ENCODE measurements around the gene SH3RF3.

Gene SH3RF3

DNA sequence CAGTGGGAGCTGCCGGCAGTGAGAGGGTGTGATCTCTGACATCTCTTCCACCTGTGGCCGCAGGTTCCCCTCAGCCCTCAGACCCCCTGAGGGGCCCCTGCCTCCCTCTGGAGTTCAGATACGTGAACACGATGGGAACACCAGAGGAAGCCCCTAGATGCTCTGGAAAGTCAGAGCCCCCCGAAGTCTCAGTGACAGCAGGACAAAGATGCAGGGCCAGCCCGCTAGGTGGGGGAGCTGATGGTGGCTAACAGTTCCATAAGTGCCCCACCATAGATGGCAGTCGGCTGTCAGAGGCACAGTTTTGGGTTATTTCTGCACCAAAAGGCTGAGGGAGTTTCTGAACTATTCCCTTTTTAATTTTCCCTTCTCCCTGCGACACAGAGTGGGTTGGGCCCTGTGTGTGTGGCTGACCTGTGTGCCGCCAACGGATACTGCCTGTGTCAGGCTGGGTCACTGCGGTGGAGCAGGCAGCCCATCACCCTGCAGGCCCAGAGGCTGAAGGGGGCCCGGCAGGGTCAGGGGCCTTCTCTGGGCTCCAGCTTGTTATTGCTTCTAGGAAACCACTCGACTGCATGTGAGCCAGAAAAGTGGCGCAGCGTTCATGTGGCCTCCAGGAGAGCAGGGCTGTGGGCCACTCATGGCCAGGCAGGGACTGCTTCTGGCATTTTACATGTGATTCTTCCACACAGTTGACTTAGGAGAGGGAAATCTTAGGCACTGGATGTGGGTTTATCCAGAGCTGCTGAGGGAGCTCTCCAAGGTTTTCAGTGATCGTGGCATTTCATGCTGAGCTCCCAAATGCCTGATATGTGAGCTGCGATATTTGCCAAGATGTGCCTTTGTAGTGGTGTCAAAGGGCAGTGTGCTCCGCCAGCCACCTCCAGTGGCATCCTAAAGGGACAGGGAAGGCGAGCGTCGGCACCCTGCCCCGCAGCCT is 225.1 kb downstream of the SH3RF3 start:
- TF ChIP-seq POLR2A (IDR thresholded peaks at IDR 0.05; ENCODE audit: extremely low read depth, insufficient read length), result no peak
- TF ChIP-seq MAX (IDR thresholded peaks at IDR 0.05; ENCODE audit: low read depth, low read length), result no peak
- no peak for TF ChIP-seq MYC (IDR thresholded peaks at IDR 0.05; ENCODE audit: low read depth, low read length)
- TF ChIP-seq, protein P1, sequence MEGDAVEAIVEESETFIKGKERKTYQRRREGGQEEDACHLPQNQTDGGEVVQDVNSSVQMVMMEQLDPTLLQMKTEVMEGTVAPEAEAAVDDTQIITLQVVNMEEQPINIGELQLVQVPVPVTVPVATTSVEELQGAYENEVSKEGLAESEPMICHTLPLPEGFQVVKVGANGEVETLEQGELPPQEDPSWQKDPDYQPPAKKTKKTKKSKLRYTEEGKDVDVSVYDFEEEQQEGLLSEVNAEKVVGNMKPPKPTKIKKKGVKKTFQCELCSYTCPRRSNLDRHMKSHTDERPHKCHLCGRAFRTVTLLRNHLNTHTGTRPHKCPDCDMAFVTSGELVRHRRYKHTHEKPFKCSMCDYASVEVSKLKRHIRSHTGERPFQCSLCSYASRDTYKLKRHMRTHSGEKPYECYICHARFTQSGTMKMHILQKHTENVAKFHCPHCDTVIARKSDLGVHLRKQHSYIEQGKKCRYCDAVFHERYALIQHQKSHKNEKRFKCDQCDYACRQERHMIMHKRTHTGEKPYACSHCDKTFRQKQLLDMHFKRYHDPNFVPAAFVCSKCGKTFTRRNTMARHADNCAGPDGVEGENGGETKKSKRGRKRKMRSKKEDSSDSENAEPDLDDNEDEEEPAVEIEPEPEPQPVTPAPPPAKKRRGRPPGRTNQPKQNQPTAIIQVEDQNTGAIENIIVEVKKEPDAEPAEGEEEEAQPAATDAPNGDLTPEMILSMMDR (IDR thresholded peaks at IDR 0.05; ENCODE audit: low read depth, low read length), result no peak
- DNase-seq (ENCODE audit: low read depth), result no peak
- H3K4me3 ChIP-seq (ENCODE audit: low read depth, low read length), result no peak overlapping the region

- TF ChIP-seq MAX (IDR thresholded peaks at IDR 0.05; ENCODE audit: low read depth, low read length) (no peak), POLR2A (IDR thresholded peaks at IDR 0.05; ENCODE audit: extremely low read depth, insufficient read length) (no peak), MYC (IDR thresholded peaks at IDR 0.05; ENCODE audit: low read depth, low read length) (no peak)
- TF ChIP-seq, protein P1 (IDR thresholded peaks at IDR 0.05; ENCODE audit: low read depth, low read length), result no peak
- no peak for DNase-seq (ENCODE audit: low read depth)
- H3K4me3 ChIP-seq (ENCODE audit: low read depth, low read length), result no peak overlapping the region
Measured at GRCh38 chr2:109355192-109355843, 226.3 kb downstream of the SH3RF3 start.

DNA sequence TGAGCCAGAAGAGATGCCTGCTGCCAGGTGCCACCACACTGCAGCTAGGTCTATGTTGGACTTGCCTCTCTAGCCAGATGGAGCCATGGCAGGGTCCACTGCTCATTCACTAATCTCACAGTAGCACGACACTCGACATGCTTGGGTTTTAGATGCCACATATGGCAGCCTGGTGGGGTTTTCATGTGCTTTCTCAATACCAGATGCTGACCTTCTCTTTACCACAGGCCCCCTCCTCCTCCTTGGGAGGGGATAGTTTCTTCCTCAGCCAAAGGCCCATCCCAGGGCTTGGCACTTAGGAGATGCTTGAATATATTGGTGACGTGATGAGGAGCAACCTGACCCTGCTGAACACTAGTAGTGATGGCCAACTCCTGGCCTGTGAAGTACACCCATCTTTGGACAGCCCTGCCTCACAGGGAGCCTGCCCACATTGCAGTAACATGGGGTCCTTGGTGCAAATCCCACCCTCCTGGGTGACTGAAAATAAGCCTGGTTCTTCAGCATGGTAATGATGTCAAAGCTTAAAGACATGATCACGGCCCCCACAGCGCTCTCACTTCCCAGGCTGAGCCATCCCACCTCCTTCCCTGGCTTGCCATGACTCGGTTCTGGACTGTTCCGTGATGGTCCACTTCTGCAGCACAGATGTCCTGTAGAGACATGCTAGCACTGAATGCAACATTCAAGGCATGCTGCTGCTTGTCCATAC is 227.5 kb downstream of the SH3RF3 start:
- H3K4me3 ChIP-seq (ENCODE audit: low read depth, low read length), result no peak overlapping the region
- DNase-seq (ENCODE audit: low read depth), result no peak
- no peak for TF ChIP-seq POLR2A (IDR thresholded peaks at IDR 0.05; ENCODE audit: extremely low read depth, insufficient read length)
- TF ChIP-seq, protein P1 (IDR thresholded peaks at IDR 0.05; ENCODE audit: low read depth, low read length), result no peak
- TF ChIP-seq MYC (IDR thresholded peaks at IDR 0.05; ENCODE audit: low read depth, low read length), result no peak
- no peak for TF ChIP-seq MAX (IDR thresholded peaks at IDR 0.05; ENCODE audit: low read depth, low read length)

DNA sequence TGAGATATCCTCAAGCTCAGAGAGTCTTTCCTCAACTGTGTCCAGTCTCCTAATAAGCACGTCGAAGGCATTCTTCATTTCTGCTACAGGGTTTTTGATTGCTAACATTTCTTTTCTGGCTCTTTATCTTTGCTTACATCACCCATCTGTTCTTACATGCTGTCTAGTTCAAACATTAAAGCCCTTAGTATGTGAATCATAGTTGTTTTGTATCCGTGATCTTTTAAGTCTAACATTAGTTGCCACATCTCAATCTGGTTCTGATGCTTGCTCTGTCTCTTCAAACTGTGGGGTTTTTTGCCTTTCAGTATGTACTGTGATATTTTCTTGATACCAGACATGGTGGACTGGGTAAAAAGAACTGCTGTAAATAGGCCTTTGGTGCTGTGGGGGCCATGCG is 235.2 kb downstream of the SH3RF3 start:
- TF ChIP-seq MAX (IDR thresholded peaks at IDR 0.05; ENCODE audit: low read depth, low read length), result no peak
- no peak for TF ChIP-seq POLR2A (IDR thresholded peaks at IDR 0.05; ENCODE audit: extremely low read depth, insufficient read length)
- no peak for DNase-seq (ENCODE audit: low read depth)
- H3K4me3 ChIP-seq (ENCODE audit: low read depth, low read length), result no peak overlapping the region

DNA sequence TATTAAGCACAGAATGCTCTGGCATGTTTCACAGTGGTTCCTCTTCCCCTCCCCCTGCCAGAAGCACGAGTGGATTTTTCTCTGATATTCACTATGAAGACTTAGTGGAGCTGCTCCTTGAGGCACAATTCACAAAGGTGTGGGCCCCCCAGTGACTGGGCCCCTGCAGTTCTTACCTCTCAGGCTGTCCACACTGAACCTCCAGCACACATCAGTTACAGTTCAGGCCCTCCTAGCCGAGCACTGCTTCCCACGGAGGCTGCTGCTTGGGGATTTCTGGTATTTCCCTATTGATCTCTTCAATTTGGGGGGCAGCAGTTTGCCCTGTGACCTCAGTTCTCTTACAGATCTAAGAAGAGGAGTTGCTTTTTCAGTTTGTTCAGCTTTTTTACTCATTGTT is 236.1 kb downstream of the SH3RF3 start:
- TF ChIP-seq, protein P1 (IDR thresholded peaks at IDR 0.05; ENCODE audit: low read depth, low read length), result no peak
- TF ChIP-seq MAX (IDR thresholded peaks at IDR 0.05; ENCODE audit: low read depth, low read length) (no peak), POLR2A (IDR thresholded peaks at IDR 0.05; ENCODE audit: extremely low read depth, insufficient read length) (no peak), MYC (IDR thresholded peaks at IDR 0.05; ENCODE audit: low read depth, low read length) (no peak)
- no peak overlapping the region for H3K4me3 ChIP-seq (ENCODE audit: low read depth, low read length)
- DNase-seq (ENCODE audit: low read depth), result no peak

Data from NB4 (cell line).